ENCODE data around the gene CORT. TPM values are rescaled to one million over a fixed set of nuclear protein-coding genes. Genes with fewer than 3 reads are reported as not detected.

The CORT gene
- total and polyA plus RNA-seq, 10 of the 15 experiments (the other 5 are each of a cell fraction or from before 2014, with no cell fraction given), result 0.09 to 0.49 (median 0.23) TPM; not detected in 1

GRCh38 chr1:10421637-10422036 lies 28.2 kb upstream of the CORT start:
- H3K36me3 ChIP-seq (ENCODE audit: control insufficient read depth in 2 of 2, insufficient read depth in 2 of 2, low read length in 1 of 2), result peaks cover 11 to 13% of the 10 kb centered on the region in 2 experiments
- no peaks in the 10 kb centered on the region for H4K20me1 ChIP-seq (ENCODE audit: control insufficient read depth, insufficient read depth)
- ChIA-PET RAD21 (ENCODE audit: unreplicated experiment) (no interaction called here), CTCF (interaction anchor here (2.2 kb wide), 1 partner anchor 44 kb away, joined by 7 read pairs; no protein-coding TSS in a partner anchor), SMC1A (ENCODE audit: uncharacterized antibody, unreplicated experiment) (no interaction called here), POLR2A (no interaction called here)
- no peaks in the 10 kb centered on the region for H3K4me1 ChIP-seq (ENCODE audit: control insufficient read depth, insufficient read depth, low read length)
- no peak overlapping the region for H3K4me3 ChIP-seq
- H3K9ac ChIP-seq (ENCODE audit: control insufficient read depth, insufficient read depth, low read length), result no peak overlapping the region
- H3K27ac ChIP-seq (ENCODE audit: control insufficient read depth, insufficient read depth), result no peak overlapping the region
- H3K79me2 ChIP-seq (ENCODE audit: control insufficient read depth, insufficient read depth, low read length), result no peaks in the 10 kb centered on the region
- no peaks in the 10 kb centered on the region for H3K27me3 ChIP-seq (replicated peaks in 1 of 2; ENCODE audit: control insufficient read depth in 2 of 2, insufficient read depth in 2 of 2, low read length in 1 of 2)
- no peak overlapping the region for H3K4me2 ChIP-seq (ENCODE audit: control insufficient read depth, insufficient read depth)
- WGBS (ENCODE audit: insufficient coverage, insufficient replicate concordance, low lambda C conversion rate, missing lambda C conversion rate), result 85% methylated on average over 5 of the region's 5 CpGs
- no peaks in the 10 kb centered on the region for H3K9me3 ChIP-seq (replicated peaks; ENCODE audit: control insufficient read depth, insufficient read depth, low read length)
- ATAC-seq (no peak), FAIRE-seq (no peak), DNase-seq (ENCODE audit: low read depth, low spot score) (no peak)
- in situ Hi-C loops (cut with MboI) (loop anchor here (5.0 kb wide), 1 partner anchor 549 kb away; no protein-coding TSS in a partner anchor), intact Hi-C loops (cut with micrococcal nuclease; ENCODE audit: unreplicated experiment) (no loop called here)
- H2AFZ ChIP-seq (ENCODE audit: control insufficient read depth, low read depth, low read length), result no peak overlapping the region
- TF ChIP-seq, protein P1, sequence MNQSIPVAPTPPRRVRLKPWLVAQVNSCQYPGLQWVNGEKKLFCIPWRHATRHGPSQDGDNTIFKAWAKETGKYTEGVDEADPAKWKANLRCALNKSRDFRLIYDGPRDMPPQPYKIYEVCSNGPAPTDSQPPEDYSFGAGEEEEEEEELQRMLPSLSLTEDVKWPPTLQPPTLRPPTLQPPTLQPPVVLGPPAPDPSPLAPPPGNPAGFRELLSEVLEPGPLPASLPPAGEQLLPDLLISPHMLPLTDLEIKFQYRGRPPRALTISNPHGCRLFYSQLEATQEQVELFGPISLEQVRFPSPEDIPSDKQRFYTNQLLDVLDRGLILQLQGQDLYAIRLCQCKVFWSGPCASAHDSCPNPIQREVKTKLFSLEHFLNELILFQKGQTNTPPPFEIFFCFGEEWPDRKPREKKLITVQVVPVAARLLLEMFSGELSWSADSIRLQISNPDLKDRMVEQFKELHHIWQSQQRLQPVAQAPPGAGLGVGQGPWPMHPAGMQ (IDR thresholded peaks at IDR 0.05; ENCODE audit: borderline replicate concordance), result no peak
- no peak for TF ChIP-seq IKZF1 (conservative IDR thresholded peaks at IDR 0.05)
- TF ChIP-seq ZZZ3 (IDR thresholded peaks at IDR 0.05; ENCODE audit: control insufficient read depth, insufficient read length, low read depth), result no peak
- TF ChIP-seq NFYA (IDR thresholded peaks at IDR 0.05; ENCODE audit: borderline replicate concordance, low read depth, low read length), result no peak
- TF ChIP-seq CHD1 (IDR thresholded peaks at IDR 0.05; ENCODE audit: low read depth, low read length), result no peak
- no peak for TF ChIP-seq BMI1 (IDR thresholded peaks at IDR 0.05; ENCODE audit: borderline replicate concordance)
- TF ChIP-seq YY1 (IDR thresholded peaks at IDR 0.05; ENCODE audit: low read depth, low read length), result no peak
- no peak for TF ChIP-seq JUNB (IDR thresholded peaks at IDR 0.05)
- TF ChIP-seq, protein P2, sequence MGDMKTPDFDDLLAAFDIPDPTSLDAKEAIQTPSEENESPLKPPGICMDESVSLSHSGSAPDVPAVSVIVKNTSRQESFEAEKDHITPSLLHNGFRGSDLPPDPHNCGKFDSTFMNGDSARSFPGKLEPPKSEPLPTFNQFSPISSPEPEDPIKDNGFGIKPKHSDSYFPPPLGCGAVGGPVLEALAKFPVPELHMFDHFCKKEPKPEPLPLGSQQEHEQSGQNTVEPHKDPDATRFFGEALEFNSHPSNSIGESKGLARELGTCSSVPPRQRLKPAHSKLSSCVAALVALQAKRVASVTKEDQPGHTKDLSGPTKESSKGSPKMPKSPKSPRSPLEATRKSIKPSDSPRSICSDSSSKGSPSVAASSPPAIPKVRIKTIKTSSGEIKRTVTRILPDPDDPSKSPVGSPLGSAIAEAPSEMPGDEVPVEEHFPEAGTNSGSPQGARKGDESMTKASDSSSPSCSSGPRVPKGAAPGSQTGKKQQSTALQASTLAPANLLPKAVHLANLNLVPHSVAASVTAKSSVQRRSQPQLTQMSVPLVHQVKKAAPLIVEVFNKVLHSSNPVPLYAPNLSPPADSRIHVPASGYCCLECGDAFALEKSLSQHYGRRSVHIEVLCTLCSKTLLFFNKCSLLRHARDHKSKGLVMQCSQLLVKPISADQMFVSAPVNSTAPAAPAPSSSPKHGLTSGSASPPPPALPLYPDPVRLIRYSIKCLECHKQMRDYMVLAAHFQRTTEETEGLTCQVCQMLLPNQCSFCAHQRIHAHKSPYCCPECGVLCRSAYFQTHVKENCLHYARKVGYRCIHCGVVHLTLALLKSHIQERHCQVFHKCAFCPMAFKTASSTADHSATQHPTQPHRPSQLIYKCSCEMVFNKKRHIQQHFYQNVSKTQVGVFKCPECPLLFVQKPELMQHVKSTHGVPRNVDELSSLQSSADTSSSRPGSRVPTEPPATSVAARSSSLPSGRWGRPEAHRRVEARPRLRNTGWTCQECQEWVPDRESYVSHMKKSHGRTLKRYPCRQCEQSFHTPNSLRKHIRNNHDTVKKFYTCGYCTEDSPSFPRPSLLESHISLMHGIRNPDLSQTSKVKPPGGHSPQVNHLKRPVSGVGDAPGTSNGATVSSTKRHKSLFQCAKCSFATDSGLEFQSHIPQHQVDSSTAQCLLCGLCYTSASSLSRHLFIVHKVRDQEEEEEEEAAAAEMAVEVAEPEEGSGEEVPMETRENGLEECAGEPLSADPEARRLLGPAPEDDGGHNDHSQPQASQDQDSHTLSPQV (IDR thresholded peaks at IDR 0.05), result no peak
- TF ChIP-seq, protein P3, sequence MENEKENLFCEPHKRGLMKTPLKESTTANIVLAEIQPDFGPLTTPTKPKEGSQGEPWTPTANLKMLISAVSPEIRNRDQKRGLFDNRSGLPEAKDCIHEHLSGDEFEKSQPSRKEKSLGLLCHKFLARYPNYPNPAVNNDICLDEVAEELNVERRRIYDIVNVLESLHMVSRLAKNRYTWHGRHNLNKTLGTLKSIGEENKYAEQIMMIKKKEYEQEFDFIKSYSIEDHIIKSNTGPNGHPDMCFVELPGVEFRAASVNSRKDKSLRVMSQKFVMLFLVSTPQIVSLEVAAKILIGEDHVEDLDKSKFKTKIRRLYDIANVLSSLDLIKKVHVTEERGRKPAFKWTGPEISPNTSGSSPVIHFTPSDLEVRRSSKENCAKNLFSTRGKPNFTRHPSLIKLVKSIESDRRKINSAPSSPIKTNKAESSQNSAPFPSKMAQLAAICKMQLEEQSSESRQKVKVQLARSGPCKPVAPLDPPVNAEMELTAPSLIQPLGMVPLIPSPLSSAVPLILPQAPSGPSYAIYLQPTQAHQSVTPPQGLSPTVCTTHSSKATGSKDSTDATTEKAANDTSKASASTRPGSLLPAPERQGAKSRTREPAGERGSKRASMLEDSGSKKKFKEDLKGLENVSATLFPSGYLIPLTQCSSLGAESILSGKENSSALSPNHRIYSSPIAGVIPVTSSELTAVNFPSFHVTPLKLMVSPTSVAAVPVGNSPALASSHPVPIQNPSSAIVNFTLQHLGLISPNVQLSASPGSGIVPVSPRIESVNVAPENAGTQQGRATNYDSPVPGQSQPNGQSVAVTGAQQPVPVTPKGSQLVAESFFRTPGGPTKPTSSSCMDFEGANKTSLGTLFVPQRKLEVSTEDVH (IDR thresholded peaks at IDR 0.05; ENCODE audit: low read depth, partially characterized antibody), result no peak
- TF ChIP-seq, protein P4, sequence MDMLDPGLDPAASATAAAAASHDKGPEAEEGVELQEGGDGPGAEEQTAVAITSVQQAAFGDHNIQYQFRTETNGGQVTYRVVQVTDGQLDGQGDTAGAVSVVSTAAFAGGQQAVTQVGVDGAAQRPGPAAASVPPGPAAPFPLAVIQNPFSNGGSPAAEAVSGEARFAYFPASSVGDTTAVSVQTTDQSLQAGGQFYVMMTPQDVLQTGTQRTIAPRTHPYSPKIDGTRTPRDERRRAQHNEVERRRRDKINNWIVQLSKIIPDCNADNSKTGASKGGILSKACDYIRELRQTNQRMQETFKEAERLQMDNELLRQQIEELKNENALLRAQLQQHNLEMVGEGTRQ (IDR thresholded peaks at IDR 0.05; ENCODE audit: borderline replicate concordance, low read depth, low read length), result no peak
- no TSS peak for BruUV-seq (replicated peaks)
